22Rv1 (cell line): ENCODE measurements around the gene TNPO3.

ENCODE experiments used
- H3K27ac ChIP-seq: fragments of 450-650 bp; 2 replicates; pipeline ENCODE4 v1.5.1; 2017
- ZFX ChIP-seq: fragments of 450-650 bp; IDR thresholded peaks from 2 replicates; pipeline ENCODE4 v1.6.1; 2017; ENCODE audit warnings: antibody characterized with exemption, borderline replicate concordance
- TF ChIP-seq, protein P1 (sequence below): fragments of 450-650 bp; IDR thresholded peaks from 2 replicates; pipeline ENCODE4 v1.5.1; 2017; ENCODE audit warnings: mild to moderate bottlenecking

TNPO3 gene

GRCh38 chr7:129037585-129037984 lies 17.3 kb downstream of the TNPO3 start:
- no peak overlapping the region for H3K27ac ChIP-seq
- TF ChIP-seq ZFX = no peak
- TF ChIP-seq, protein P1, sequence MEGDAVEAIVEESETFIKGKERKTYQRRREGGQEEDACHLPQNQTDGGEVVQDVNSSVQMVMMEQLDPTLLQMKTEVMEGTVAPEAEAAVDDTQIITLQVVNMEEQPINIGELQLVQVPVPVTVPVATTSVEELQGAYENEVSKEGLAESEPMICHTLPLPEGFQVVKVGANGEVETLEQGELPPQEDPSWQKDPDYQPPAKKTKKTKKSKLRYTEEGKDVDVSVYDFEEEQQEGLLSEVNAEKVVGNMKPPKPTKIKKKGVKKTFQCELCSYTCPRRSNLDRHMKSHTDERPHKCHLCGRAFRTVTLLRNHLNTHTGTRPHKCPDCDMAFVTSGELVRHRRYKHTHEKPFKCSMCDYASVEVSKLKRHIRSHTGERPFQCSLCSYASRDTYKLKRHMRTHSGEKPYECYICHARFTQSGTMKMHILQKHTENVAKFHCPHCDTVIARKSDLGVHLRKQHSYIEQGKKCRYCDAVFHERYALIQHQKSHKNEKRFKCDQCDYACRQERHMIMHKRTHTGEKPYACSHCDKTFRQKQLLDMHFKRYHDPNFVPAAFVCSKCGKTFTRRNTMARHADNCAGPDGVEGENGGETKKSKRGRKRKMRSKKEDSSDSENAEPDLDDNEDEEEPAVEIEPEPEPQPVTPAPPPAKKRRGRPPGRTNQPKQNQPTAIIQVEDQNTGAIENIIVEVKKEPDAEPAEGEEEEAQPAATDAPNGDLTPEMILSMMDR = no peak

DNA sequence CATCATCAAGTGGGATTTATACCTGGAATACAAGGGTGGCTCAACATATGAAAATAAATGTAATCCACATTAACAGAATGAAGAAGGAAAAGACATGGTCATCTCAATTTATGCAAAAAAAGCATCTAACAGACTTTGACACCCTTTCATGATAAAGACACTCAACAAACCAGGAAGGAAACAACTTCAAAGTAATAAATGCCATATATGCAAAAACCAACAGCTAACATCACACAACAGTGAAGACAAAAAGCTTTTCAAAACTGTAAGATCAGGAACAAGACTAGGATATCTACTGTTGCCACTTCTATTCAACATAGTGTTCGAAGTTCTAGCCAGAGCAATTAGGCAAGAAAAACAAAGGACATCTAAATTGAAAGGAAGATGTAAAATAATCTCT lies 22.9 kb downstream of the TNPO3 start:
- H3K27ac ChIP-seq = no peak overlapping the region
- no peak for TF ChIP-seq ZFX
- TF ChIP-seq, protein P1 = no peak

DNA sequence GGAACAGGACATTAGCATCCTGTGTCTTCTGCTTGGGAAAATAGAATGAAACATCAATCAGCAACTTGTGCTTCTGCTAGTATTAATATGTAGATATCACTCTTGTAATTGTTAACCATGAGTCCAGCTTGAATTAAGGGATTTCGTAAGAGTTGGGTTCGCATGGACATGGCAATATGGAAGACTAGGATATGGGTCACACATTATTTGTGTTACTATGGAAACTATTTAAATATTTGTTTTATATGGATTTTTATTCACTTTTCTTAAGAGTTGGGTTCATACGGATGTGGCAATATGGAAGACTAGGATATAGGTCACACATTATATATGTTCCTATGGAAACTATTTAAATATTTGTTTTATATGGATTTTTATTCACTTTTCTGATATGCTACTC lies 24.5 kb downstream of the TNPO3 start:
- TF ChIP-seq, protein P1 = no peak
- no peak for TF ChIP-seq ZFX
- no peak overlapping the region for H3K27ac ChIP-seq

DNA sequence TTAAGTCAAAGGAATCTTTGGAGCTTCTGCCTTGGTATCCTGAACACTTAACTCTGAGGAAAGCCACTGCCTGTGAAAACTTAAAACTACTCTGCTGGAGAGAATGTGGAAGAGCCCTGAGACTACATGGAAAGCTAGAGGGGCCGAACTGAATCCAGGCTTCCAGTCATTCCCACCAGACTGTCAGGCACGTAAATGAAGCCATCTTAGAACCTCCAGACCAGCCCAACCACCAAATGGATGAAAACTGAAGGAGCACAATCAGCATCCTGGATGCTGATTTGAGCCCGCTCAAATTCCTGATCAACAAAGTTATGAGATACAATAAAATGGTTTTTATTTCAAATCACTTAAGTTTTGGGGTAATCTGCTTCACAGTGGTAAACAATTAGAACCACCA lies 30.8 kb downstream of the TNPO3 start:
- H3K27ac ChIP-seq = no peak overlapping the region
- no peak for TF ChIP-seq ZFX
- TF ChIP-seq, protein P1 = no peak

GRCh38 chr7:129021656-129022055 lies 33.3 kb downstream of the TNPO3 start:
- no peak overlapping the region for H3K27ac ChIP-seq
- TF ChIP-seq ZFX = no peak
- TF ChIP-seq, protein P1 = no peak

GRCh38 chr7:129017933-129018538 lies 36.9 kb downstream of the TNPO3 start:
- TF ChIP-seq, protein P1 = no peak
- no peak for TF ChIP-seq ZFX

DNA sequence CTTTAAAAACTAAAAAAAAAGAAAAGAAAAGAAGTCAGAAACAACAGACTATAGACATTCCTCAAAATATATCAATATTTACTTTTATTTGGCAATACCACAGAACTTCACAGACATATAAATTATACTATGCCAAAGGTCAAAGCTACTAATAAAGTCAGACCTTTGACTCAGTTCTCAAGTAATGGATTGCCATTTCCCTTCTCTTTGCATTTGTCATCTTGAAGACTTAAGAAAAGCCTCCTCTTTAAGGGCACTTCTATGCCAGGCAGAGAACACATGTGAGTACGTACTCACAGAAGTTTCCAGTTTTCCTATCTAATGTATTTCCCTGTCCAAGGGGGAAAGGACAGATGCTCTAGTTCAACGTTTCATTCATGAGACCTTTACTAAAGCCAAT lies 37.6 kb downstream of the TNPO3 start:
- H3K27ac ChIP-seq = no peak overlapping the region
- no peak for TF ChIP-seq ZFX
- TF ChIP-seq, protein P1 = no peak

More at GRCh38 chr7:129017933-129018538, 36.9 kb downstream of the TNPO3 start:
- no peak overlapping the region for H3K27ac ChIP-seq
